Suprapubic skin (tissue), 4 donors: ENCODE data around the gene CLPX.

Experiments
- CTCF ChIP-seq, 2 donors: fragments of 200-600 bp in 1 of 2; fragments of 450-650 bp in 1 of 2; sonication (generic) in 1 of 2; IDR thresholded peaks; one replicate each; pipeline ENCODE4 v1.5.1; 2016 to 2019; ENCODE audit warnings: antibody characterized with exemption in 2 of 2, mild to moderate bottlenecking in 1 of 2, moderate library complexity in 1 of 2
- EP300 ChIP-seq: sonication (generic); formaldehyde crosslinking; IDR thresholded peaks from one replicate; pipeline ENCODE4 v1.6.1; 2017; ENCODE audit warnings: antibody characterized with exemption
- POLR2A ChIP-seq, 2 donors: fragments of 450-650 bp; IDR thresholded peaks; one replicate each; pipeline ENCODE4 v1.6.1; 2017; ENCODE audit warnings: antibody characterized with exemption in 2 of 2, mild to moderate bottlenecking in 2 of 2, moderate library complexity in 2 of 2
- POLR2AphosphoS5 ChIP-seq, 3 donors: sonication (generic); formaldehyde crosslinking; IDR thresholded peaks; one replicate each; pipeline ENCODE4 v1.6.1; 2017; ENCODE audit warnings: antibody characterized with exemption in 3 of 3

DNA sequence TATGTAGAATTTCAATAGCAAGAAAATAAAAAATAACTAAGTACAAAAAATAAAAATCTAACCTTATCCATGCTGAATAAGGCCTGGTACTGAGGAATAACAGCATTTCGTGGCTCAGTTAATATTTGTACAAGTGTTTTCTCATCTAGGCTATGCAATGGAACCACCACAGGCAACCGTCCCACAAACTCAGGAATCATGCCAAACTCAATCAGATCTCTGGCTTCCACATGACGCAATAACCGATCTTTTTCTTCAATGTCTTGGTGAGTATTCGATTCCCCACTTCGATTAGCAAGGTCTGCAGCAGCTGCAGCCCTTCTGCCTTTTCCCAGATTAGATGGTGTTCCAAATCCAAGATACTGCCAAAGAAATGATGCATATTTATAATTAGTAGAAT is 30.4 kb downstream of the CLPX start:
- TF ChIP-seq CTCF (IDR thresholded peaks at IDR 0.05) (no peak), POLR2A (IDR thresholded peaks at IDR 0.05) (no peak), EP300 (no peak), POLR2AphosphoS5 (IDR thresholded peaks at IDR 0.05) (no peak)
